GM10248 (cell line): ENCODE results near the gene CCNDBP1.

Source experiments
- CTCF ChIA-PET: fragments of 300-600 bp; sonication (Branson Sonifier 250); formaldehyde crosslinking; extraction: SDS; loops from one replicate; lab custom pipeline; 2021; ENCODE audit warnings: antibody characterized with exemption; lab: Yijun Ruan, JAX
- POLR2A ChIA-PET: fragments of 350-650 bp; sonication (Branson Sonifier 250); formaldehyde crosslinking; extraction: SDS; loops from one replicate; lab custom pipeline; 2020; ENCODE audit warnings: antibody characterized with exemption; lab: Yijun Ruan, JAX
- DNase-seq: peaks from one replicate; pipeline ENCODE4 v3.0.0; 2012; ENCODE audit errors: extremely low spot score
- CTCF ChIP-seq: IDR thresholded peaks from 2 replicates; pipeline ENCODE4 v1.5.1; 2012; ENCODE audit warnings: mild to moderate bottlenecking, low read depth; ENCODE audit errors: extremely low read depth, missing control alignments, control extremely low read depth

The CCNDBP1 gene

GRCh38 chr15:43185157-43186002, at the start of gene CCNDBP1:
Gene CCNDBP1 (plus strand): TSS chr15:43185403. CDS start chr15:43185499, 96 bp downstream.
- POLR2A ChIA-PET = no interaction called here
- DNase-seq = peak; percentile 99
- CTCF ChIA-PET = interaction anchor here (0.6 to 3.0 kb wide), 5 partner anchors 9 to 123 kb away, joined by 3 to 19 read pairs (median 4); no protein-coding TSS in a partner anchor
- peak; percentile 30 for TF ChIP-seq CTCF

GRCh38 chr15:43143203-43143941, 41.8 kb upstream of the CCNDBP1 start:
- POLR2A ChIA-PET = no interaction called here
- DNase-seq = peak; percentile 49
- CTCF ChIA-PET = interaction anchor here (0.8 kb wide), 1 partner anchor 11 kb away, joined by 3 read pairs; no protein-coding TSS in a partner anchor

DNA sequence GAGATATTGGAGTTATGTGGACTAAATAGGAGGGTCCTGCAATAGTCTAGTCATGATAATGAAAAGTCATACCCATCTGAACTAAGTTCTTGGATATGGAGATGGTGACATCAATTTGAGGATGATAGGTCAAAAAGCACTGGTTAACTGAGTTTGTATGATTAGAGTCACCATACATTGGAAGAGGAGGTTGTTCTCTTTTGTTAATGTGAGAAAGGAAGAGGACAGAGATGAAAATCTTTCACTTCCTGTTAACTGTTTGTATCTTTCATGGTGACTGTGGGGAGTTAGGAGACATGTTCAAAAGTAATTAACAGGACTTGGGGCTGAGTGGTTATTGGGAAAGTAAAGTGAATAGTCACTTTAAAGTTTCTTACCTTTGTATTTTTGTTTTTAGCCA, 40.7 kb upstream of the CCNDBP1 start:
- peak; percentile 37 for DNase-seq
- no peak for TF ChIP-seq CTCF
- CTCF ChIA-PET = no interaction called here
- POLR2A ChIA-PET = no interaction called here

More at GRCh38 chr15:43143203-43143941, 41.8 kb upstream of the CCNDBP1 start:
- TF ChIP-seq CTCF = no peak

GRCh38 chr15:43146184-43146583, 39.0 kb upstream of the CCNDBP1 start:
- ChIA-PET CTCF (no interaction called here), POLR2A (no interaction called here)
- no peak for TF ChIP-seq CTCF
- no peak for DNase-seq

- no peak for TF ChIP-seq CTCF
- DNase-seq = no peak
- ChIA-PET POLR2A (no interaction called here), CTCF (no interaction called here)
Observed at GRCh38 chr15:43150191-43150929, 34.8 kb upstream of the CCNDBP1 start.

GRCh38 chr15:43151688-43152087, 33.5 kb upstream of the CCNDBP1 start:
- no peak for DNase-seq
- ChIA-PET CTCF (no interaction called here), POLR2A (no interaction called here)
- no peak for TF ChIP-seq CTCF
